Gastrocnemius medialis (tissue), 4 donors: ENCODE results near the gene GIMAP8.

Source experiments
- POLR2A ChIP-seq, 2 donors: fragments of 450-650 bp; IDR thresholded peaks; one replicate each; pipeline ENCODE4 v1.6.1; 2017; ENCODE audit warnings: antibody characterized with exemption in 2 of 2, mild to moderate bottlenecking in 2 of 2, moderate library complexity in 2 of 2
- TF ChIP-seq, protein P1 (sequence below), 5 experiments: fragments of 450-650 bp in 3 of 5; fragments of 200-600 bp in 2 of 5; sonication (generic) in 2 of 5; IDR thresholded peaks in 4 of 5; conservative IDR thresholded peaks in 1 of 5; 1 replicate in 4 of 5; 2 replicates in 1 of 5; pipeline ENCODE4 v1.5.1; 2016 to 2019; ENCODE audit warnings: antibody characterized with exemption in 5 of 5, mild to moderate bottlenecking in 3 of 5, moderate library complexity in 3 of 5

GRCh38 chr7:150410131-150410530, 40.3 kb upstream of the GIMAP8 start:
- TF ChIP-seq, protein P1, sequence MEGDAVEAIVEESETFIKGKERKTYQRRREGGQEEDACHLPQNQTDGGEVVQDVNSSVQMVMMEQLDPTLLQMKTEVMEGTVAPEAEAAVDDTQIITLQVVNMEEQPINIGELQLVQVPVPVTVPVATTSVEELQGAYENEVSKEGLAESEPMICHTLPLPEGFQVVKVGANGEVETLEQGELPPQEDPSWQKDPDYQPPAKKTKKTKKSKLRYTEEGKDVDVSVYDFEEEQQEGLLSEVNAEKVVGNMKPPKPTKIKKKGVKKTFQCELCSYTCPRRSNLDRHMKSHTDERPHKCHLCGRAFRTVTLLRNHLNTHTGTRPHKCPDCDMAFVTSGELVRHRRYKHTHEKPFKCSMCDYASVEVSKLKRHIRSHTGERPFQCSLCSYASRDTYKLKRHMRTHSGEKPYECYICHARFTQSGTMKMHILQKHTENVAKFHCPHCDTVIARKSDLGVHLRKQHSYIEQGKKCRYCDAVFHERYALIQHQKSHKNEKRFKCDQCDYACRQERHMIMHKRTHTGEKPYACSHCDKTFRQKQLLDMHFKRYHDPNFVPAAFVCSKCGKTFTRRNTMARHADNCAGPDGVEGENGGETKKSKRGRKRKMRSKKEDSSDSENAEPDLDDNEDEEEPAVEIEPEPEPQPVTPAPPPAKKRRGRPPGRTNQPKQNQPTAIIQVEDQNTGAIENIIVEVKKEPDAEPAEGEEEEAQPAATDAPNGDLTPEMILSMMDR (IDR thresholded peaks at IDR 0.05 in 4 of 5, conservative IDR thresholded peaks at IDR 0.05 in 1 of 5), result no peak
- TF ChIP-seq POLR2A (IDR thresholded peaks at IDR 0.05), result no peak
